Gastrocnemius medialis (tissue), 4 donors: ENCODE data around the gene NFYA. TPM values are rescaled to one million over a fixed set of nuclear protein-coding genes. Genes with fewer than 3 reads are reported as not detected.

Source experiments
- ATAC-seq, 2 donors: fragments of 150-250 bp; one replicate each; pipeline ENCODE4 v1.9.1; 2016
- DNase-seq, 2 donors: peaks; one replicate each; pipeline ENCODE4 v3.0.0-alpha.2; 2019
- H3K27ac ChIP-seq, 4 donors: fragments of 200-600 bp; sonication (generic); 1 replicate in 1 of 4; 2 replicates in 3 of 4; pipeline ENCODE4 v1.5.1; 2016 to 2018; ENCODE audit warnings: mild to moderate bottlenecking in 2 of 4, moderate library complexity in 1 of 4
- H3K27me3 ChIP-seq, 3 donors: fragments of 200-600 bp; sonication (generic) in 2 of 3; 1 replicate in 1 of 3; 2 replicates in 2 of 3; pipeline versions ENCODE4 v1.5.1 to v1.6.0; 2016 to 2019; ENCODE audit warnings: mild to moderate bottlenecking in 1 of 3, moderate library complexity in 1 of 3
- H3K36me3 ChIP-seq, 2 donors: fragments of 200-600 bp; sonication (generic) in 1 of 2; one replicate each; pipeline ENCODE4 v1.5.1; 2017 to 2018
- H3K4me1 ChIP-seq, 2 donors: fragments of 200-600 bp; sonication (generic) in 1 of 2; one replicate each; pipeline ENCODE4 v1.5.1; 2016 to 2017; ENCODE audit warnings: mild to moderate bottlenecking in 2 of 2
- H3K4me3 ChIP-seq, 4 donors: fragments of 200-600 bp; sonication (generic) in 3 of 4; 1 replicate in 1 of 4; 2 replicates in 3 of 4; pipeline ENCODE4 v1.5.1; 2016 to 2019; ENCODE audit warnings: mild to moderate bottlenecking in 2 of 4
- H3K9me3 ChIP-seq, 3 donors: fragments of 200-600 bp; sonication (generic) in 2 of 3; 1 replicate in 1 of 3; 2 replicates in 2 of 3; pipeline ENCODE4 v1.5.1; 2016 to 2019
- CTCF ChIP-seq, 5 experiments: fragments of 450-650 bp in 3 of 5; fragments of 200-600 bp in 2 of 5; sonication (generic) in 2 of 5; IDR thresholded peaks in 4 of 5; conservative IDR thresholded peaks in 1 of 5; 1 replicate in 4 of 5; 2 replicates in 1 of 5; pipeline ENCODE4 v1.5.1; 2016 to 2019; ENCODE audit warnings: antibody characterized with exemption in 5 of 5, mild to moderate bottlenecking in 3 of 5, moderate library complexity in 3 of 5
- POLR2A ChIP-seq, 2 donors: fragments of 450-650 bp; IDR thresholded peaks; one replicate each; pipeline ENCODE4 v1.6.1; 2017; ENCODE audit warnings: antibody characterized with exemption in 2 of 2, mild to moderate bottlenecking in 2 of 2, moderate library complexity in 2 of 2
- in situ Hi-C, 4 donors: fragments of 200-750 bp; cut with MboI; loops; one replicate each; pipeline versions ENCODE4 v1.15.0 to v1.8.0; 2017; ENCODE audit warnings: low sequenced_read_pairs in 4 of 4
- intact Hi-C: fragments of 100-400 bp; cut with DNase I; formaldehyde crosslinking; loops from one replicate; pipeline ENCODE4 v1.15.1; 2023; ENCODE audit warnings: low total_unique reads
- total RNA-seq, 4 donors: library from RNA; depleted of rRNA; stranded (reverse); fragments of >200 nt; gene quantifications; one replicate each; pipeline versions ENCODE4 v1.1.0 to v1.2.3, GENCODE V29; 2016

NFYA gene
- total RNA-seq, 4 donors from 2014 or later = 7.2 to 11.6 (median 9.7) TPM

- Histone ChIP-seq H3K36me3 (no peaks in the 10 kb centered on the region), H3K27me3 (no peaks in the 10 kb centered on the region), H3K9me3 (no peaks in the 10 kb centered on the region), H3K4me3 (no peak within 1 kb of the TSS), H3K4me1 (peaks cover 6 to 19% of the 10 kb centered on the region in 2 donors), H3K27ac (no peak within 1 kb of the TSS)
- intact Hi-C loops (no loop called here), in situ Hi-C loops (loop anchor here in 1 of 4 donors (25.0 kb wide), 1 partner anchor 1052 kb away; no protein-coding TSS in a partner anchor)
- DNase-seq (peak in 1 of 2 donors; percentile 55), ATAC-seq (peak; percentile 62 to 71)
- peak; percentile 43 to 81 (median 68) for TF ChIP-seq CTCF (IDR thresholded peaks at IDR 0.05 in 4 of 5, conservative IDR thresholded peaks at IDR 0.05 in 1 of 5)
- TF ChIP-seq POLR2A (IDR thresholded peaks at IDR 0.05) = no peak
Measured at GRCh38 chr6:41039060-41039998, 33.4 kb upstream of the NFYA start, which contains the start of gene UNC5CL. Gene UNC5CL, minus strand, starts transcription at chr6:41039221. Its CDS starts 4,147 bp downstream, at chr6:41035074.

- H3K27ac ChIP-seq = peak overlapping the region in 1 of 4 donors; percentile 21
- in situ Hi-C loops (loop anchor here in 1 of 4 donors (25.0 kb wide), 1 partner anchor 1053 kb away; no protein-coding TSS in a partner anchor), intact Hi-C loops (no loop called here)
- ATAC-seq = peak; percentile 41 to 71
- TF ChIP-seq POLR2A (IDR thresholded peaks at IDR 0.05) (no peak), CTCF (IDR thresholded peaks at IDR 0.05 in 4 of 5, conservative IDR thresholded peaks at IDR 0.05 in 1 of 5) (no peak)
- peak in 1 of 2 donors; percentile 50 for DNase-seq
- no peak overlapping the region for H3K4me3 ChIP-seq
- no peaks in the 10 kb centered on the region for H3K36me3 ChIP-seq
- H3K27me3 ChIP-seq = no peaks in the 10 kb centered on the region
- peaks cover 6 to 19% of the 10 kb centered on the region in 2 donors for H3K4me1 ChIP-seq
- no peaks in the 10 kb centered on the region for H3K9me3 ChIP-seq
Measured at GRCh38 chr6:41040101-41040939, 32.5 kb upstream of the NFYA start.

- Histone ChIP-seq H3K9me3 (no peaks in the 10 kb centered on the region), H3K27me3 (no peaks in the 10 kb centered on the region), H3K27ac (peak overlapping the region in 1 of 4 donors; percentile 21), H3K4me1 (peaks cover 12 to 17% of the 10 kb centered on the region in 2 donors), H3K36me3 (no peaks in the 10 kb centered on the region), H3K4me3 (no peak overlapping the region)
- in situ Hi-C loops = loop anchor here in 1 of 4 donors (25.0 kb wide), 1 partner anchor 1054 kb away; no protein-coding TSS in a partner anchor
- DNase-seq = no peak
- no peak for ATAC-seq
- TF ChIP-seq POLR2A (IDR thresholded peaks at IDR 0.05) (no peak), CTCF (IDR thresholded peaks at IDR 0.05 in 4 of 5, conservative IDR thresholded peaks at IDR 0.05 in 1 of 5) (no peak)
- intact Hi-C loops = no loop called here
Measured at GRCh38 chr6:41040940-41041536, 31.7 kb upstream of the NFYA start.
